CD4-positive, alpha-beta T cell treated with Interferon gamma for 1 hour (primary cell): ENCODE results near the gene CDKL5.

ENCODE experiments used
- DNase-seq: peaks from one replicate; pipeline ENCODE4 v3.0.0-alpha.2; 2020

CDKL5 gene

GRCh38 chrX:18702362-18703195, 277.2 kb downstream of the CDKL5 start:
- no peak for DNase-seq
